ENCODE results near the gene BAD. TPM values are rescaled to one million over a fixed set of nuclear protein-coding genes. Genes with fewer than 3 reads are reported as not detected.

Gene BAD
- total and polyA plus RNA-seq, 4 experiments from 2014 or later: 23.1 to 70.1 (median 37.2) TPM

DNA sequence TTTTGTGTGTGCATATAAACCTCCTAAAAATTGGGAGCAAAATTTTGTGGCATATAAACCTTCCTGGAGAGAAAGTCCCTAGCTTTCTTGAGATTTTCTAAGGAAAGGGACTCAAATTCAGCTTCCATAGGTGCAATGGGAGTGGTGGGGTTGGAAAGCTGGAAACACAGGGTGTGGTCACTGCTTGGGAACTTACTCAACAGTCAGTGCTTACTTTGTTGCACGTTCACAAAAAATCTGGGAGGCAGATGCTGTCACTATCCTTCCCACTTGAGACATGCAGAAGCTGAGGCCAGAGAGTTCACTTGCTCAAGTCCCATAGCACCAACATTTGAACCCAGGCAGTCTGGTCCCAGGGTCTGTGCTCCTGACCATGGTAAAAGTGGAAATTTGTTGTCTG is 11.8 kb upstream of the BAD start:
- H3K4me1 ChIP-seq (ENCODE audit: insufficient read depth, low read length): peaks cover 35% of the 10 kb centered on the region
- ChIA-PET POLR2A (ENCODE audit: partially characterized antibody) (interaction anchor here (2.5 to 2.6 kb wide), 2 partner anchors 12 to 91 kb away, joined by 6 to 8 read pairs; partner anchors contain the start of genes BAD and FERMT3), CTCF (ENCODE audit: partially characterized antibody) (interaction anchor here (0.5 kb wide), 1 partner anchor 689 kb away, joined by 3 read pairs; no protein-coding TSS in a partner anchor)
- no peak overlapping the region for H3K27ac ChIP-seq (ENCODE audit: low read depth, low read length)
- H3K27ac Mint-ChIP-seq: no peak overlapping the region
- H3K9me3 ChIP-seq (ENCODE audit: control insufficient read depth in 1 of 2, low read length in 2 of 2): no peaks in the 10 kb centered on the region
- H3K4me3 Mint-ChIP-seq: no peak overlapping the region
- intact Hi-C loops (cut with micrococcal nuclease): no loop called here
- no peaks in the 10 kb centered on the region for H3K9me3 Mint-ChIP-seq
- H3K27me3 Mint-ChIP-seq: peaks cover 51 to 52% of the 10 kb centered on the region in 2 donors
- H3K36me3 ChIP-seq (ENCODE audit: insufficient read depth, low read length): no peaks in the 10 kb centered on the region
- H3K4me1 Mint-ChIP-seq: peaks cover 13 to 30% (median 20%) of the 10 kb centered on the region in 4 donors
- DNase-seq: no peak
- no peak overlapping the region for H3K4me3 ChIP-seq (ENCODE audit: low read length in 2 of 2)
- no peaks in the 10 kb centered on the region for H3K36me3 Mint-ChIP-seq
- H3K27me3 ChIP-seq (ENCODE audit: insufficient read depth, low read length): peaks cover 58% of the 10 kb centered on the region

GRCh38 chr11:64295760-64296159 is 11.3 kb upstream of the BAD start:
- Histone ChIP-seq H3K4me3 (ENCODE audit: low read length in 2 of 2) (no peak overlapping the region), H3K27ac (ENCODE audit: low read depth, low read length) (no peak overlapping the region), H3K4me1 (ENCODE audit: insufficient read depth, low read length) (peaks cover 30% of the 10 kb centered on the region), H3K36me3 (ENCODE audit: insufficient read depth, low read length) (no peaks in the 10 kb centered on the region), H3K27me3 (ENCODE audit: insufficient read depth, low read length) (peaks cover 61% of the 10 kb centered on the region), H3K9me3 (ENCODE audit: control insufficient read depth in 1 of 2, low read length in 2 of 2) (no peaks in the 10 kb centered on the region)
- ChIA-PET POLR2A (ENCODE audit: partially characterized antibody) (interaction anchor here (2.5 to 2.6 kb wide), 2 partner anchors 11 to 90 kb away, joined by 6 to 8 read pairs; partner anchors contain the start of genes BAD and FERMT3), CTCF (ENCODE audit: partially characterized antibody) (interaction anchor here (0.9 kb wide), 1 partner anchor 9 kb away, joined by 5 read pairs; no protein-coding TSS in a partner anchor)
- H3K4me1 Mint-ChIP-seq: peaks cover 11 to 27% (median 19%) of the 10 kb centered on the region in 4 donors
- H3K4me3 Mint-ChIP-seq: no peak overlapping the region
- no peaks in the 10 kb centered on the region for H3K36me3 Mint-ChIP-seq
- DNase-seq: no peak
- H3K9me3 Mint-ChIP-seq: no peaks in the 10 kb centered on the region
- H3K27ac Mint-ChIP-seq: no peak overlapping the region
- H3K27me3 Mint-ChIP-seq: peaks cover 49 to 52% of the 10 kb centered on the region in 2 donors
- intact Hi-C loops (cut with micrococcal nuclease): no loop called here

DNA sequence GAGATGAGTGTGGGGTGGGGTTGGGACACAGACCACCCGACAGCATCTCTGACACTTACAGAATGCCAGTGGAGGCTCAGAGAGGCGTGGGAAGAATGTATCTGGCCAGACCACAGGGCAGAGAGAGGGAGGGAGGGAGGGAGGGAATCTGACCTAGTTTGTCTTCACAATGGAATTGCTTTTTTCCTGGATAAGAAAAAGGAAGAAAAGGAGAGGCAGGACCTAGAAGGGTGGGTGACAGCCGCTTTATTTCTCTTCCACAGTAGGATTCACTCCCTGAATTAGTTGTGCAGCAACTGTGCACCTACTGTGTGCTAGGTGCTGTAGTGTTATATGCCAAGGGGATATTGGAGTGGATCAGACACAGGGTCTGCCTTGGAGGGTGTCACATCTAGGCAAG is 10.3 kb upstream of the BAD start:
- no peaks in the 10 kb centered on the region for H3K9me3 ChIP-seq (ENCODE audit: control insufficient read depth in 1 of 2, low read length in 2 of 2)
- intact Hi-C loops (cut with micrococcal nuclease): no loop called here
- no peaks in the 10 kb centered on the region for H3K36me3 Mint-ChIP-seq
- H3K36me3 ChIP-seq (ENCODE audit: insufficient read depth, low read length): no peaks in the 10 kb centered on the region
- no peaks in the 10 kb centered on the region for H3K9me3 Mint-ChIP-seq
- H3K27me3 Mint-ChIP-seq: peaks cover 49 to 50% of the 10 kb centered on the region in 2 donors
- CTCF ChIA-PET (ENCODE audit: partially characterized antibody): interaction anchor here (0.9 kb wide), 1 partner anchor 10 kb away, joined by 5 read pairs; no protein-coding TSS in a partner anchor
- H3K4me3 Mint-ChIP-seq: no peak overlapping the region
- no peak overlapping the region for H3K4me3 ChIP-seq (ENCODE audit: low read length in 2 of 2)
- peaks cover 53% of the 10 kb centered on the region for H3K27me3 ChIP-seq (ENCODE audit: insufficient read depth, low read length)
- H3K27ac Mint-ChIP-seq: no peak overlapping the region
- H3K27ac ChIP-seq (ENCODE audit: low read depth, low read length): no peak overlapping the region
- DNase-seq: no peak
- peaks cover 20% of the 10 kb centered on the region for H3K4me1 ChIP-seq (ENCODE audit: insufficient read depth, low read length)
- peaks cover 7 to 23% (median 14%) of the 10 kb centered on the region in 4 donors for H3K4me1 Mint-ChIP-seq
- POLR2A ChIA-PET (ENCODE audit: partially characterized antibody): interaction anchor here (2.6 kb wide), 1 partner anchor 10 kb away, joined by 6 read pairs; the partner anchor contains the start of gene BAD

- peaks cover 3 to 16% (median 7%) of the 10 kb centered on the region in 4 donors for H3K4me1 Mint-ChIP-seq
- H3K27me3 ChIP-seq (ENCODE audit: insufficient read depth, low read length): peaks cover 42% of the 10 kb centered on the region
- ChIA-PET CTCF (ENCODE audit: partially characterized antibody) (interaction anchor here (1.1 to 1.6 kb wide), 3 partner anchors 8 to 86 kb away, joined by 3 to 7 read pairs (median 6); partner anchors contain the start of gene FERMT3), POLR2A (ENCODE audit: partially characterized antibody) (interaction anchor here (0.8 to 1.9 kb wide), 4 partner anchors 21 to 85 kb away, joined by 3 to 5 read pairs (median 4); no protein-coding TSS in a partner anchor)
- H3K36me3 ChIP-seq (ENCODE audit: insufficient read depth, low read length): no peaks in the 10 kb centered on the region
- no peak for DNase-seq
- H3K4me1 ChIP-seq (ENCODE audit: insufficient read depth, low read length): peaks cover 12% of the 10 kb centered on the region
- H3K27ac ChIP-seq (ENCODE audit: low read depth, low read length): no peak overlapping the region
- H3K4me3 Mint-ChIP-seq: peak overlapping the region in 7 of 8 donors; percentile 22 to 77 (median 41)
- peak overlapping the region in 1 of 2 donors; percentile 27 for H3K4me3 ChIP-seq (ENCODE audit: low read length in 2 of 2)
- H3K27ac Mint-ChIP-seq: peak overlapping the region in 1 of 7 donors; percentile 31
- no peaks in the 10 kb centered on the region for H3K9me3 ChIP-seq (ENCODE audit: control insufficient read depth in 1 of 2, low read length in 2 of 2)
- peaks cover 39 to 44% of the 10 kb centered on the region in 2 donors for H3K27me3 Mint-ChIP-seq
- no peaks in the 10 kb centered on the region for H3K36me3 Mint-ChIP-seq
- H3K9me3 Mint-ChIP-seq: no peaks in the 10 kb centered on the region
- intact Hi-C loops (cut with micrococcal nuclease): no loop called here
Observed at GRCh38 chr11:64292460-64293254, 8.2 kb upstream of the BAD start.

DNA sequence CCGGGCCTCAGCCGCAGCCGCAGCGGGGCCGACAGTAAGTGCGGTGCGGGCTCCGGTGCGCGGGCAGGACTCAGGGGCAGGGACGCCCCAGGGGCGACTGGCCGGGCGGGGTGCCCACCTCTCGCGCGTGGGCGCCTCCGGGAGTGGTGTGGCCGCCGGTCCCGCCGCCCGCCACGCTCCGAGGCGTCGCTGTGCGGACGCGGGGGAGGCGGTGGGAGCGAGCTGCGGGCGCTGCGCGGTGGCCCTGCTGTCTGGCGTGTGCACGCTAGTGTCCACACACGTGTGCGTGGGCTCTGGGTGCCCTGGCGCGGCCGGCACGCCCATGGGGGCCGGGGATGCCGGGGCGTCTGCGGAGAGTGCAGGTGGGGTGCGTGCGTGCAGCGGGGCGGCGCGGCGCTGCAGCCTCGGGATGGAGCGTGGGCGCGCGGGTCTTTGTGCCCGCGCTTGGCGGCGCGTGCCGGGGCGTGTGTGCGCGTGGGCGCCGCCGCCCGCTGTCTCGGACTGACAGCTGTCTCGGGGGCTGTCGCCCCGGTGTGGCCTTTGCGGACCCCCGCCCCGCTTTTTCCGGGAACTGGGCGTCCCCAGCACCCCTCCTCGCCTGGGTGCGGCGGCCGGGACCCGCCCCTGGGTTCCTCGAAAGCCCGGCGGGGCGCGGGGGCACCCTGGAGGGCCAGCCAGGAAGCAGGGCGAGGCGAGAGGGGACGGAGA is 7.4 kb upstream of the BAD start:
- H3K27ac Mint-ChIP-seq: no peak overlapping the region
- H3K27me3 Mint-ChIP-seq: peaks cover 35 to 37% of the 10 kb centered on the region in 2 donors
- no peaks in the 10 kb centered on the region for H3K9me3 ChIP-seq (ENCODE audit: control insufficient read depth in 1 of 2, low read length in 2 of 2)
- intact Hi-C loops (cut with micrococcal nuclease): no loop called here
- H3K4me1 ChIP-seq (ENCODE audit: insufficient read depth, low read length): peaks cover 12% of the 10 kb centered on the region
- peak in 1 of 5 donors; percentile 34 for DNase-seq
- peak overlapping the region in 1 of 2 donors; percentile 27 for H3K4me3 ChIP-seq (ENCODE audit: low read length in 2 of 2)
- no peaks in the 10 kb centered on the region for H3K36me3 ChIP-seq (ENCODE audit: insufficient read depth, low read length)
- ChIA-PET POLR2A (ENCODE audit: partially characterized antibody) (interaction anchor here (0.8 to 1.9 kb wide), 3 partner anchors 20 to 85 kb away, joined by 3 to 5 read pairs (median 5); no protein-coding TSS in a partner anchor), CTCF (ENCODE audit: partially characterized antibody) (interaction anchor here (1.6 kb wide), 2 partner anchors 9 to 12 kb away, joined by 6 to 7 read pairs; no protein-coding TSS in a partner anchor)
- H3K36me3 Mint-ChIP-seq: no peaks in the 10 kb centered on the region
- peak overlapping the region in 1 of 8 donors; percentile 77 for H3K4me3 Mint-ChIP-seq
- no peak overlapping the region for H3K27ac ChIP-seq (ENCODE audit: low read depth, low read length)
- peaks cover 4 to 14% (median 7%) of the 10 kb centered on the region in 4 donors for H3K4me1 Mint-ChIP-seq
- H3K9me3 Mint-ChIP-seq: no peaks in the 10 kb centered on the region
- peaks cover 40% of the 10 kb centered on the region for H3K27me3 ChIP-seq (ENCODE audit: insufficient read depth, low read length)

DNA sequence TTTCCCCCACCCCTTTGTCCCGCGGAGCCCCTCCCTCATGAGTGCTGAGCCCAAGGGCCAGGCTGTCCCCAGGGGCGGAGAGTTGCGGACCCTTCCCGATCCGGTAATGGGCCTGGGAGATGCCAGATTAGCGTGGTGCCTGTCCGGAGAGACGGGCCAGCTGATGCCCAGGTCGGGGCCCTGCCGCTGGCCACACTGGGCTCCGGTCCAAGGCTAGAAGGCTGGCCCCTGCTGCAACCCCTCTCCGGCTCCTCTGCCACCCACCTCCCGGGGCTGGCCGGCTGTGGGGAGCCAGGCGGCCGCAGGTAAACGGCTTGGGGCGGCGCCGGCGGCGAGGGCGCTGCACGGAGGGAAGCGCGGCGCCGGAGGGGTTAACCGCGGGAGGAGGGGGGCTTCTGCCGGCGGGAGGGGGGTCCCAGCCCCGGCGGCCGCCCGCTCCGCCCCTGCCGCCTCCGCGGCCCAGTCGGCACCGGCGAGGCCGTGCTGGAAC is 6.8 kb upstream of the BAD start, which contains the start of gene KCNK4:
KCNK4 (plus strand) TSS at position 41 of the 490 bp plus-strand sequence. CDS start 1,717 bp downstream, outside the sequence.
- intact Hi-C loops (cut with micrococcal nuclease): no loop called here
- H3K4me1 Mint-ChIP-seq: peaks cover 6 to 20% (median 12%) of the 10 kb centered on the region in 4 donors
- H3K27ac Mint-ChIP-seq: peak within 1 kb of the TSS in 2 of 7 donors; percentile 15 to 35
- CTCF ChIA-PET (ENCODE audit: partially characterized antibody): interaction anchor here (1.6 kb wide), 1 partner anchor 10 kb away, joined by 7 read pairs; no protein-coding TSS in a partner anchor
- Histone ChIP-seq H3K9me3 (ENCODE audit: control insufficient read depth in 1 of 2, low read length in 2 of 2) (no peaks in the 10 kb centered on the region), H3K4me1 (ENCODE audit: insufficient read depth, low read length) (peaks cover 14% of the 10 kb centered on the region), H3K27ac (ENCODE audit: low read depth, low read length) (no peak within 1 kb of the TSS), H3K27me3 (ENCODE audit: insufficient read depth, low read length) (peaks cover 35% of the 10 kb centered on the region), H3K4me3 (ENCODE audit: low read length in 2 of 2) (peak within 1 kb of the TSS in 1 of 2 donors; percentile 27), H3K36me3 (ENCODE audit: insufficient read depth, low read length) (no peaks in the 10 kb centered on the region)
- POLR2A ChIA-PET (ENCODE audit: partially characterized antibody): no interaction called here
- H3K27me3 Mint-ChIP-seq: peaks cover 29 to 32% of the 10 kb centered on the region in 2 donors
- peak within 1 kb of the TSS; percentile 43 to 80 (median 72) for H3K4me3 Mint-ChIP-seq
- peak in 1 of 5 donors; percentile 24 for DNase-seq
- H3K9me3 Mint-ChIP-seq: no peaks in the 10 kb centered on the region
- no peaks in the 10 kb centered on the region for H3K36me3 Mint-ChIP-seq

Data from CD4-positive, alpha-beta memory T cell (primary cell).